Measurements from ENCODE around the gene PSMG4.

DNA sequence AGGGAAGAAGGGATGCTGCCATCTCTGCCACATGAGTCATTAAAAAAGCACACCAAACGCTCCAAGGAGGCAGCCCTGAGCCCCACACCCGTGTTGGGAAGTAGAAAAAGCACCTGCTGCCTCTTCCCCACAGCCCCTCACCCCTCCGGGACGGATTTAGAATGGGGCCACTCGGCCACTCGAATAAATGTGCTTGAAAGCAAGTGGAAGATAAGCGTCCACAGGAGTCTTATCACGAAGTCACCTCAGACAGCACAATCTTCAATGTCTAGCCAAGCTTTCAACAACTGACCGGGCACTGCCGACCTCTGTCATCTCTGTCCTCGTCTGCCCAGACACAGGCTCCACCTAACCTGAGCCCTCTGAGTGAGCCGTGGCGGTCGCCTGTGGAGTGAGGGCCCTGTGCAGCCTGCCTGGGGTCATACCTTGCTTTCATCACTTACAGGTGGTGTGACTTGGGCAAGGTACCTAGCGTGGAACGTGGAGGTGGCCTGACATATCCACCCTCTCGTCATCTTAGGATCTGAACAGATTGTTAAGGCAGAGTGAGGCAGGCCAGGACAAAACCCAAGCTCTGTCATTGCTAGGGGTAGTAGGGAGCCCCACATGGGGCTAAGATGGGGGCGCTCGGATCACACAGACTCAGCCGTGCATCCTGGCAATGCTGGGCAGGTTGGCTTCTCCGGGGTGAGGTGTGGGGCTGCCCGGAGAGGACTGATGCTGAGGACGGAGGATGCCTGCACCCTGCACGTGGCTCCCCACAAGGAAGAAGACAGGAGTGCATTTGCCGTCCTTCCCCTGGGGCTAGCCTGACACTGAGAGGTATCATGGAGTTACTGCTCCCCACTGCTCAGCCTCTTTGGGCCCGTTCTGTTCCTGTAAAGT lies 34.8 kb downstream of the PSMG4 start:
- TF ChIP-seq, protein P1, sequence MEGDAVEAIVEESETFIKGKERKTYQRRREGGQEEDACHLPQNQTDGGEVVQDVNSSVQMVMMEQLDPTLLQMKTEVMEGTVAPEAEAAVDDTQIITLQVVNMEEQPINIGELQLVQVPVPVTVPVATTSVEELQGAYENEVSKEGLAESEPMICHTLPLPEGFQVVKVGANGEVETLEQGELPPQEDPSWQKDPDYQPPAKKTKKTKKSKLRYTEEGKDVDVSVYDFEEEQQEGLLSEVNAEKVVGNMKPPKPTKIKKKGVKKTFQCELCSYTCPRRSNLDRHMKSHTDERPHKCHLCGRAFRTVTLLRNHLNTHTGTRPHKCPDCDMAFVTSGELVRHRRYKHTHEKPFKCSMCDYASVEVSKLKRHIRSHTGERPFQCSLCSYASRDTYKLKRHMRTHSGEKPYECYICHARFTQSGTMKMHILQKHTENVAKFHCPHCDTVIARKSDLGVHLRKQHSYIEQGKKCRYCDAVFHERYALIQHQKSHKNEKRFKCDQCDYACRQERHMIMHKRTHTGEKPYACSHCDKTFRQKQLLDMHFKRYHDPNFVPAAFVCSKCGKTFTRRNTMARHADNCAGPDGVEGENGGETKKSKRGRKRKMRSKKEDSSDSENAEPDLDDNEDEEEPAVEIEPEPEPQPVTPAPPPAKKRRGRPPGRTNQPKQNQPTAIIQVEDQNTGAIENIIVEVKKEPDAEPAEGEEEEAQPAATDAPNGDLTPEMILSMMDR (IDR thresholded peaks at IDR 0.05; ENCODE audit: insufficient read depth, low read length), result no peak
- TF ChIP-seq GABPA (IDR thresholded peaks at IDR 0.05; ENCODE audit: low read depth), result no peak
- TF ChIP-seq, protein P2, sequence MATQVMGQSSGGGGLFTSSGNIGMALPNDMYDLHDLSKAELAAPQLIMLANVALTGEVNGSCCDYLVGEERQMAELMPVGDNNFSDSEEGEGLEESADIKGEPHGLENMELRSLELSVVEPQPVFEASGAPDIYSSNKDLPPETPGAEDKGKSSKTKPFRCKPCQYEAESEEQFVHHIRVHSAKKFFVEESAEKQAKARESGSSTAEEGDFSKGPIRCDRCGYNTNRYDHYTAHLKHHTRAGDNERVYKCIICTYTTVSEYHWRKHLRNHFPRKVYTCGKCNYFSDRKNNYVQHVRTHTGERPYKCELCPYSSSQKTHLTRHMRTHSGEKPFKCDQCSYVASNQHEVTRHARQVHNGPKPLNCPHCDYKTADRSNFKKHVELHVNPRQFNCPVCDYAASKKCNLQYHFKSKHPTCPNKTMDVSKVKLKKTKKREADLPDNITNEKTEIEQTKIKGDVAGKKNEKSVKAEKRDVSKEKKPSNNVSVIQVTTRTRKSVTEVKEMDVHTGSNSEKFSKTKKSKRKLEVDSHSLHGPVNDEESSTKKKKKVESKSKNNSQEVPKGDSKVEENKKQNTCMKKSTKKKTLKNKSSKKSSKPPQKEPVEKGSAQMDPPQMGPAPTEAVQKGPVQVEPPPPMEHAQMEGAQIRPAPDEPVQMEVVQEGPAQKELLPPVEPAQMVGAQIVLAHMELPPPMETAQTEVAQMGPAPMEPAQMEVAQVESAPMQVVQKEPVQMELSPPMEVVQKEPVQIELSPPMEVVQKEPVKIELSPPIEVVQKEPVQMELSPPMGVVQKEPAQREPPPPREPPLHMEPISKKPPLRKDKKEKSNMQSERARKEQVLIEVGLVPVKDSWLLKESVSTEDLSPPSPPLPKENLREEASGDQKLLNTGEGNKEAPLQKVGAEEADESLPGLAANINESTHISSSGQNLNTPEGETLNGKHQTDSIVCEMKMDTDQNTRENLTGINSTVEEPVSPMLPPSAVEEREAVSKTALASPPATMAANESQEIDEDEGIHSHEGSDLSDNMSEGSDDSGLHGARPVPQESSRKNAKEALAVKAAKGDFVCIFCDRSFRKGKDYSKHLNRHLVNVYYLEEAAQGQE (IDR thresholded peaks at IDR 0.05; ENCODE audit: insufficient replicate concordance, low read depth), result no peak

Data from HL-60 (cell line).